Gastroesophageal sphincter (tissue), 4 donors: Measurements from ENCODE around the gene NRDC. TPM values are rescaled to one million over a fixed set of nuclear protein-coding genes. Genes with fewer than 3 reads are reported as not detected.

Source experiments
- ATAC-seq: fragments of 150-250 bp; one replicate; pipeline ENCODE4 v1.9.1; 2016; ENCODE audit warnings: mild to moderate bottlenecking, moderate library complexity
- H3K27ac ChIP-seq, 4 donors: fragments of 200-600 bp; sonication (generic) in 3 of 4; 1 replicate in 3 of 4; 2 replicates in 1 of 4; pipeline ENCODE4 v1.5.1; 2016 to 2019
- H3K27me3 ChIP-seq: fragments of 200-600 bp; sonication (generic); one replicate; pipeline ENCODE4 v1.5.1; 2019
- H3K36me3 ChIP-seq, 2 donors: fragments of 200-600 bp; sonication (generic); one replicate each; pipeline ENCODE4 v1.5.1; 2019; ENCODE audit warnings: control low read depth in 1 of 2
- H3K4me1 ChIP-seq, 3 donors: fragments of 200-600 bp; sonication (generic); 1 replicate in 2 of 3; 2 replicates in 1 of 3; pipeline ENCODE4 v1.5.1; 2016 to 2019; ENCODE audit warnings: control low read depth in 2 of 3
- H3K4me3 ChIP-seq, 2 donors: fragments of 200-600 bp; sonication (generic); one replicate each; pipeline ENCODE4 v1.5.1; 2019; ENCODE audit warnings: mild to moderate bottlenecking in 1 of 2, moderate library complexity in 1 of 2
- H3K9me3 ChIP-seq, 3 donors: fragments of 200-600 bp; sonication (generic); one replicate each; pipeline ENCODE4 v1.5.1; 2017 to 2019; ENCODE audit warnings: control low read depth in 2 of 3
- CTCF ChIP-seq, 4 experiments: fragments of 200-600 bp in 2 of 4; fragments of 450-650 bp in 2 of 4; sonication (generic) in 1 of 4; IDR thresholded peaks; one replicate each; pipeline ENCODE4 v1.5.1; 2017 to 2019; ENCODE audit warnings: antibody characterized with exemption in 4 of 4, mild to moderate bottlenecking in 2 of 4, moderate library complexity in 2 of 4
- EP300 ChIP-seq: sonication (generic); formaldehyde crosslinking; IDR thresholded peaks from one replicate; pipeline ENCODE4 v1.6.1; 2017; ENCODE audit warnings: antibody characterized with exemption, mild to moderate bottlenecking
- POLR2A ChIP-seq, 2 donors: fragments of 450-650 bp; IDR thresholded peaks; one replicate each; pipeline ENCODE4 v1.6.1; 2017; ENCODE audit warnings: antibody characterized with exemption in 2 of 2, mild to moderate bottlenecking in 2 of 2, moderate library complexity in 1 of 2
- POLR2AphosphoS5 ChIP-seq: sonication (generic); formaldehyde crosslinking; IDR thresholded peaks from one replicate; pipeline ENCODE4 v1.6.1; 2017; ENCODE audit warnings: antibody characterized with exemption
- WGBS, 2 donors: methylation state at CpG; one replicate each; pipeline ENCODE4 v1.1.5; 2018; ENCODE audit warnings: low coverage in 1 of 2; 5-methylcytosine and 5-hydroxymethylcytosine counted together
- total RNA-seq, 4 donors: library from RNA; depleted of rRNA; stranded (reverse); fragments of >200 nt; gene quantifications; one replicate each; pipeline ENCODE4 v1.1.0, GENCODE V29; 2016

The NRDC gene
- total RNA-seq, 4 donors from 2014 or later: 61.1 to 78.1 (median 67.5) TPM

- H3K9me3 ChIP-seq: no peaks in the 10 kb centered on the region
- no peaks in the 10 kb centered on the region for H3K36me3 ChIP-seq
- H3K27me3 ChIP-seq: peaks cover 63% of the 10 kb centered on the region
- H3K4me1 ChIP-seq: no peaks in the 10 kb centered on the region
- ATAC-seq: no peak
- H3K4me3 ChIP-seq: no peak overlapping the region
- 46 to 64% methylated on average over 3 of the region's 3 CpGs for WGBS, 2 donors
- H3K27ac ChIP-seq: no peak overlapping the region
- no peak for TF ChIP-seq POLR2A (IDR thresholded peaks at IDR 0.05)
- TF ChIP-seq POLR2AphosphoS5: no peak
- TF ChIP-seq CTCF (IDR thresholded peaks at IDR 0.05): no peak
- no peak for TF ChIP-seq EP300
Observed at GRCh38 chr1:51922040-51922439, 43.5 kb upstream of the NRDC start.

DNA sequence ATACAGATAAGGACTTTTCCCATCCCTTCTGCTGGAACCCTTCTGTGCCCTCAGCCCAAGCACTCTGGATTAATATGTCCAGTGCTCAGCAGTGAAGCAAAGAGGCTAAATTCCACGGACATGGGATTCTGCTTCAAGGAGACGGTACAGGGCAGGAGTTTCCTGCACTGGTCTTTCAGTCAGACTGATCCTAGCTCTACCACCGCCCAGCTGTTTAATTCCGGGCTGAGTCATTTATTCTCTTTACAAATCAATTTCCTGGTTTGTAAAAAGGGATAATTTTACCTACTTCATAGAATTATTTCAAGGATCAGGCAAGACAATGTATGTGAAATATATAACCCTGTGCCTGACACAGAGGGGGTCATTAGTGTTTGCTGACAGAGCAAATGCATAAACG is 41.6 kb upstream of the NRDC start:
- H3K27me3 ChIP-seq: peaks cover 74% of the 10 kb centered on the region
- 41 to 65% methylated on average over 5 of the region's 5 CpGs for WGBS, 2 donors
- H3K9me3 ChIP-seq: no peaks in the 10 kb centered on the region
- H3K36me3 ChIP-seq: no peaks in the 10 kb centered on the region
- H3K27ac ChIP-seq: no peak overlapping the region
- ATAC-seq: no peak
- H3K4me1 ChIP-seq: no peaks in the 10 kb centered on the region
- H3K4me3 ChIP-seq: no peak overlapping the region
- TF ChIP-seq CTCF (IDR thresholded peaks at IDR 0.05) (no peak), POLR2AphosphoS5 (no peak), POLR2A (IDR thresholded peaks at IDR 0.05) (no peak), EP300 (no peak)

- whole genome bisulfite sequencing, 2 donors: 47 to 90% methylated on average over 2 to 7 of the region's 10 CpGs
- no peaks in the 10 kb centered on the region for H3K4me1 ChIP-seq
- TF ChIP-seq CTCF (IDR thresholded peaks at IDR 0.05) (no peak), EP300 (no peak), POLR2AphosphoS5 (no peak), POLR2A (IDR thresholded peaks at IDR 0.05) (no peak)
Observed at GRCh38 chr1:51919684-51920083, 41.2 kb upstream of the NRDC start.

DNA sequence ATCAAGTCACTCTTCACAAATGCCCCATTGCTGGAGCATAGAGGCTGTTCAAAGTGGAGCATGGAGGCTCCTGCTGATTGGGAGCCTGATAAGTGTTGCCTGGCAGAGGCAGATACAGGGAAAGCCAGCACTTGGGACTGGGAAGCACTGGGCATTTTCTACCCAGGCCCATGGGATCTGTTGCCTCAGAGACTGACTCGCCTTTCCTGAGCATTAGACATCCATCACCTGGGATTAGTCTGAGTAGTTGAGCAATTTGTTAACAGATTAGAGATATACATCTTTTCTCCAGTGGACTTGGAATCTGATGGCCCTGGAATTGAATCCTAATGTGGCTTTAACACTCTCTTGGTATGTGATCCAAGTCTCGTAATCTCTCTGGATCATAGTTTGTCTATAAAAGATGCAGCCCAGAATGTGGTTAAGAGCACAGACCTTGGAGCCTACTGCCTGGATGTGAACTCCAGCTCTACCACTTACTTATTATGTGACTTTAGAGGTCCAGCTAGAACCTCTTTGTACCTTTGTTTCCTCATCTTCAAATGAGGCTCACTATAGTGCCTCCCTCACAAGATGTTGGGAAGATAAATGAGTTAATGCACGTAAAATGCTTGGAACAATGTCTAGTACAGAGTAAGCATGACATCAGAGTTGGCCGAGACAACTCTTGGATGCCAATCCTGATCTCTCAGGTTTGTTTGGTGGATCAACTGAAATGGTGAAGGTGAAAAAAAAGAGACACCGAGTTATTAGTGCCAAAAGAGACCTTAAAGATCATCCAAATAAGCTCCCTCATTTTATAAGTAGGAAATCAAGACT is 38.3 kb upstream of the NRDC start:
- Histone ChIP-seq H3K36me3 (no peaks in the 10 kb centered on the region), H3K27me3 (peaks cover 53% of the 10 kb centered on the region), H3K4me1 (no peaks in the 10 kb centered on the region), H3K4me3 (no peak overlapping the region), H3K27ac (no peak overlapping the region), H3K9me3 (no peaks in the 10 kb centered on the region)
- ATAC-seq: no peak
- TF ChIP-seq EP300 (no peak), CTCF (IDR thresholded peaks at IDR 0.05) (no peak), POLR2AphosphoS5 (no peak), POLR2A (IDR thresholded peaks at IDR 0.05) (no peak)
- 64 to 78% methylated on average over 2 to 5 of the region's 5 CpGs for WGBS, 2 donors

More at GRCh38 chr1:51919684-51920083, 41.2 kb upstream of the NRDC start:
- H3K4me3 ChIP-seq: no peak overlapping the region
- no peaks in the 10 kb centered on the region for H3K9me3 ChIP-seq
- H3K36me3 ChIP-seq: no peaks in the 10 kb centered on the region
- peaks cover 71% of the 10 kb centered on the region for H3K27me3 ChIP-seq
- no peak for ATAC-seq
- no peak overlapping the region for H3K27ac ChIP-seq

- H3K9me3 ChIP-seq: no peaks in the 10 kb centered on the region
- 48 to 64% methylated on average over 1 to 3 of the region's 3 CpGs for WGBS, 2 donors
- H3K4me3 ChIP-seq: no peak overlapping the region
- H3K4me1 ChIP-seq: no peaks in the 10 kb centered on the region
- no peak for TF ChIP-seq POLR2A (IDR thresholded peaks at IDR 0.05)
- TF ChIP-seq EP300: no peak
- no peak for TF ChIP-seq POLR2AphosphoS5
- TF ChIP-seq CTCF (IDR thresholded peaks at IDR 0.05): no peak
- ATAC-seq: no peak
- no peak overlapping the region for H3K27ac ChIP-seq
- H3K36me3 ChIP-seq: no peaks in the 10 kb centered on the region
- peaks cover 46% of the 10 kb centered on the region for H3K27me3 ChIP-seq
Observed at GRCh38 chr1:51915951-51916350, 37.4 kb upstream of the NRDC start.
